K562 treated with DMSO at 1 percent for 12 hours (cell line): Measurements from ENCODE around the gene VANGL2. TPM values are rescaled to one million over a fixed set of nuclear protein-coding genes. Genes with fewer than 3 reads are reported as not detected.

Source experiments
- total RNA-seq: library from RNA; unstranded; fragments of 300-600 nt; gene quantifications from 2 replicates; pipeline ENCODE4 v1.2.3, GENCODE V29; 2022; ENCODE audit not compliant: insufficient read depth

The VANGL2 gene
- 2.3 and 7.0 TPM in 2 replicates for total RNA-seq

GRCh38 chr1:160400223-160400645, at the start of gene VANGL2:
Gene VANGL2, plus strand, starts transcription at chr1:160400564. Its CDS starts 15,274 bp downstream, at chr1:160415838.

GRCh38 chr1:160366731-160367515, 33.4 kb upstream of the VANGL2 start, which contains the start of gene NHLH1:
Gene NHLH1, plus strand, starts transcription at chr1:160367071. Its CDS starts 3,661 bp downstream, at chr1:160370732.

Other genes starting within 250 kb of the VANGL2 start
- gene ATP1A4, start 249.0 kb upstream of the VANGL2 start, total RNA-seq = not detected in 2 replicates
- gene CASQ1, start 210.0 kb upstream of the VANGL2 start, total RNA-seq = 0.46 and 0.50 TPM in 2 replicates
- 38.5 and 63.8 TPM in 2 replicates for gene PEA15, start 195.2 kb upstream of the VANGL2 start, total RNA-seq
- 43.0 and 102 TPM in 2 replicates for gene DCAF8, start 138.0 kb upstream of the VANGL2 start, total RNA-seq
- gene PEX19, start 115.4 kb upstream of the VANGL2 start, total RNA-seq = 23.4 and 40.9 TPM in 2 replicates
- gene COPA, start 57.3 kb upstream of the VANGL2 start, total RNA-seq = 104 and 208 TPM in 2 replicates
- gene NCSTN, start 57.2 kb upstream of the VANGL2 start, total RNA-seq = 40.5 and 99.2 TPM in 2 replicates
- 0.52 and 0.88 TPM in 2 replicates for gene NHLH1, start 33.5 kb upstream of the VANGL2 start, total RNA-seq
- gene SLAMF6, start 122.7 kb downstream of the VANGL2 start, total RNA-seq = 1.8 and 4.7 TPM in 2 replicates
- 0.49 and 3.9 TPM in 2 replicates for gene CD84, start 178.9 kb downstream of the VANGL2 start, total RNA-seq
- gene SLAMF1, start 246.5 kb downstream of the VANGL2 start, total RNA-seq = 1.0 and 1.9 TPM in 2 replicates